ENCODE measurements around the gene CCDC179.

The CCDC179 gene

DNA sequence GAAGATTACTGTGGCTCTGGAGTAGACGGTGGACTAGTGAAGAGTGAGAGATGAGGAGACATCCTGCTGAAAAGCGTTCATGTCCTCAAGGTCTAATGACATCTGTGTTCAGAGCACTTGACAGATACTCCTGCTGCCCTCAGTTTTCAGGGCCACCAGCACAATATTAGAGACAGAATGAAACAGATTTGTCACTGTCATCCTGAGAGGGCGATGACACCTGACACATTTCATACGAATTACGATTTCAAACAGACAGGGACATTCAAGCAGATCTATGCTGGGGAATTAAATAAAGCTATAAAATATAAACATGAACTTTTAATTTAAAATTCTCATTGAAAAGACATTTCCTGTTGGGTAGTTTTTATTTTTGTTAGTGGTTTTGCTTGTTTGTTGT lies 59.8 kb downstream of the CCDC179 start:
- Histone ChIP-seq H2AFZ (ENCODE audit: low read depth, low read length) (no peak overlapping the region), H3K36me3 (ENCODE audit: insufficient read depth, low read length) (no peaks in the 10 kb centered on the region), H3K9me3 (ENCODE audit: low read length) (no peaks in the 10 kb centered on the region), H3K4me1 (ENCODE audit: insufficient read depth, low read length) (no peaks in the 10 kb centered on the region), H3K27me3 (ENCODE audit: insufficient read depth, low read length) (no peaks in the 10 kb centered on the region), H3K4me3 (ENCODE audit: low read length) (no peak overlapping the region)

DNA sequence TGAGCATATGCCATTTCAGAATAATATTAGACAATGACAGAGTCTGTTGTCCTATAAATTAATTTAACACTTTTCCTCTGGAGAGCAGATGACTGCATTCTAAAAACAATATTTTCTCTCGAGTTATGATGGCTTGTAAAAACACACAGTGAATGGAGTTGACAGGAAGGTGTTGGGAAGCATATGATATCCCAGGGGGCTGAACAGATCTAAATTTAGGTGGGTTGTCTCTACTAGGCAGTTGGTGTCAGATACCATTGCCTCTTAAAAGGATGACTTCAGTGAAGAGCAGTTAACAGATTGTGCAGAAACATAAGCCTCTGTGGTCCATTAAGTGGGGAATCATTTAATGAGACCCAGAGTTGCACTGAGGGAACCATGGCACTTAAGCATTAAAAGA lies 61.4 kb downstream of the CCDC179 start:
- Histone ChIP-seq H3K27me3 (ENCODE audit: insufficient read depth, low read length) (no peaks in the 10 kb centered on the region), H3K36me3 (ENCODE audit: insufficient read depth, low read length) (no peaks in the 10 kb centered on the region), H3K9me3 (ENCODE audit: low read length) (no peaks in the 10 kb centered on the region), H2AFZ (ENCODE audit: low read depth, low read length) (no peak overlapping the region), H3K4me3 (ENCODE audit: low read length) (no peak overlapping the region), H3K4me1 (ENCODE audit: insufficient read depth, low read length) (no peaks in the 10 kb centered on the region)

GRCh38 chr11:22797047-22797446 lies 63.2 kb downstream of the CCDC179 start:
- no peaks in the 10 kb centered on the region for H3K36me3 ChIP-seq (ENCODE audit: insufficient read depth, low read length)
- H3K9me3 ChIP-seq (ENCODE audit: low read length) = no peaks in the 10 kb centered on the region
- no peak overlapping the region for H2AFZ ChIP-seq (ENCODE audit: low read depth, low read length)
- H3K27me3 ChIP-seq (ENCODE audit: insufficient read depth, low read length) = no peaks in the 10 kb centered on the region
- H3K4me3 ChIP-seq (ENCODE audit: low read length) = no peak overlapping the region
- peaks cover 5% of the 10 kb centered on the region for H3K4me1 ChIP-seq (ENCODE audit: insufficient read depth, low read length)
